ENCODE measurements around the gene LGALS13.

Gene LGALS13

GRCh38 chr19:39602224-39602623 is at the start of gene LGALS13:
LGALS13 (plus strand) TSS chr19:39602524; CDS start chr19:39602569, 45 bp downstream.
- DNase-seq (ENCODE audit: low spot score): no peak

- no peak for DNase-seq (ENCODE audit: low spot score)
These were observed 49.2 kb upstream of the LGALS13 start for GRCh38 chr19:39553082-39553652.

GRCh38 chr19:39554701-39555311 is 47.5 kb upstream of the LGALS13 start:
- no peak for DNase-seq (ENCODE audit: low spot score)

- DNase-seq (ENCODE audit: low spot score): peak; percentile 50
These were observed 46.4 kb upstream of the LGALS13 start for GRCh38 chr19:39555883-39556282.

GRCh38 chr19:39557811-39558623 is 44.3 kb upstream of the LGALS13 start:
- DNase-seq (ENCODE audit: low spot score): no peak

- DNase-seq (ENCODE audit: low spot score): no peak
These were observed 43.7 kb upstream of the LGALS13 start for GRCh38 chr19:39558624-39559117.

- no peak for DNase-seq (ENCODE audit: low spot score)
These were observed 38.9 kb upstream of the LGALS13 start for GRCh38 chr19:39563408-39563807.

GRCh38 chr19:39566064-39566463 is 36.3 kb upstream of the LGALS13 start:
- DNase-seq (ENCODE audit: low spot score): no peak

- no peak for DNase-seq (ENCODE audit: low spot score)
These were observed 33.7 kb upstream of the LGALS13 start for GRCh38 chr19:39568604-39569003.

GRCh38 chr19:39582442-39582841 is 19.9 kb upstream of the LGALS13 start:
- no peak for DNase-seq (ENCODE audit: low spot score)

- no peak for DNase-seq (ENCODE audit: low spot score)
These were observed 19.3 kb upstream of the LGALS13 start for GRCh38 chr19:39582891-39583625.

- DNase-seq (ENCODE audit: low spot score): no peak
These were observed 14.8 kb upstream of the LGALS13 start for GRCh38 chr19:39587496-39587895.

GRCh38 chr19:39588066-39588465 is 14.3 kb upstream of the LGALS13 start:
- DNase-seq (ENCODE audit: low spot score): no peak

- DNase-seq (ENCODE audit: low spot score): no peak
These were observed 12.1 kb upstream of the LGALS13 start for GRCh38 chr19:39590265-39590664.

GRCh38 chr19:39592381-39592780 is 9.9 kb upstream of the LGALS13 start:
- DNase-seq (ENCODE audit: low spot score): no peak

- DNase-seq (ENCODE audit: low spot score): no peak
These were observed 6.4 kb upstream of the LGALS13 start for GRCh38 chr19:39595950-39596349.

GRCh38 chr19:39596911-39597310 is 5.4 kb upstream of the LGALS13 start:
- no peak for DNase-seq (ENCODE audit: low spot score)

- DNase-seq (ENCODE audit: low spot score): no peak
These were observed 3.2 kb upstream of the LGALS13 start for GRCh38 chr19:39599116-39599515.

- DNase-seq (ENCODE audit: low spot score): no peak
These were observed 1.5 kb downstream of the LGALS13 start for GRCh38 chr19:39603825-39604224.

- no peak for DNase-seq (ENCODE audit: low spot score)
These were observed 4.7 kb downstream of the LGALS13 start for GRCh38 chr19:39607021-39607420.

GRCh38 chr19:39607561-39607960 is 5.2 kb downstream of the LGALS13 start:
- no peak for DNase-seq (ENCODE audit: low spot score)

GRCh38 chr19:39613597-39613996 is 11.3 kb downstream of the LGALS13 start:
- no peak for DNase-seq (ENCODE audit: low spot score)

All from Ammon's horn (tissue), 1 donor.